Activated B cell treated with CpG ODN at 0.5 μM for 24 hours (primary cell): Measurements from ENCODE around the gene ARAP3. TPM values are rescaled to one million over a fixed set of nuclear protein-coding genes. Genes with fewer than 3 reads are reported as not detected.

Source experiments
- ATAC-seq: fragments of 200-7000 bp; cut with Tn5 transposase; one replicate; pipeline ENCODE4 v1.10.0; 2021; ENCODE audit warnings: low read depth, mild to moderate bottlenecking, moderate library complexity
- CTCF ChIA-PET: fragments of 350-600 bp; sonication (Branson Sonifier 250); formaldehyde crosslinking; loops from one replicate; lab custom pipeline; 2021; ENCODE audit warnings: antibody characterized with exemption; lab: Charles Lee
- POLR2A ChIA-PET: fragments of 350-600 bp; sonication (Branson Sonifier 250); formaldehyde crosslinking; loops from one replicate; lab custom pipeline; 2021; ENCODE audit warnings: antibody characterized with exemption; lab: Charles Lee
- DNase-seq: peaks from one replicate; pipeline ENCODE4 v3.0.0; 2022
- H3K27ac Mint-ChIP-seq: one replicate; pipeline ENCODE4 v1.8.0; 2020; ENCODE audit warnings: mixed read lengths
- H3K27me3 Mint-ChIP-seq: one replicate; pipeline ENCODE4 v1.8.0; 2021; ENCODE audit warnings: mixed read lengths
- H3K36me3 Mint-ChIP-seq: one replicate; pipeline ENCODE4 v1.8.0; 2021; ENCODE audit warnings: low read depth, mixed read lengths
- H3K4me1 Mint-ChIP-seq: one replicate; pipeline ENCODE4 v1.8.0; 2021; ENCODE audit warnings: mixed read lengths
- H3K4me3 Mint-ChIP-seq: one replicate; pipeline ENCODE4 v1.8.0; 2020; ENCODE audit warnings: mild to moderate bottlenecking, mixed read lengths
- H3K9me3 Mint-ChIP-seq: one replicate; pipeline ENCODE4 v1.8.0; 2020; ENCODE audit warnings: mixed read lengths
- intact Hi-C: fragments of 100-400 bp; cut with micrococcal nuclease; formaldehyde crosslinking; loops from one replicate; pipeline ENCODE4 v1.15.1; 2024
- total RNA-seq: library from RNA; stranded (reverse); gene quantifications from 2 replicates; pipeline ENCODE4 v1.2.3, GENCODE V29; 2022
- TF ChIP-seq, protein P1 (sequence below): fragments of 200-600 bp; IDR thresholded peaks from one replicate; pipeline ENCODE4 v1.8.0; 2022; ENCODE audit warnings: antibody characterized with exemption, mild to moderate bottlenecking

ARAP3 gene
- total RNA-seq, 1 donor from 2014 or later: 0.44 TPM

DNA sequence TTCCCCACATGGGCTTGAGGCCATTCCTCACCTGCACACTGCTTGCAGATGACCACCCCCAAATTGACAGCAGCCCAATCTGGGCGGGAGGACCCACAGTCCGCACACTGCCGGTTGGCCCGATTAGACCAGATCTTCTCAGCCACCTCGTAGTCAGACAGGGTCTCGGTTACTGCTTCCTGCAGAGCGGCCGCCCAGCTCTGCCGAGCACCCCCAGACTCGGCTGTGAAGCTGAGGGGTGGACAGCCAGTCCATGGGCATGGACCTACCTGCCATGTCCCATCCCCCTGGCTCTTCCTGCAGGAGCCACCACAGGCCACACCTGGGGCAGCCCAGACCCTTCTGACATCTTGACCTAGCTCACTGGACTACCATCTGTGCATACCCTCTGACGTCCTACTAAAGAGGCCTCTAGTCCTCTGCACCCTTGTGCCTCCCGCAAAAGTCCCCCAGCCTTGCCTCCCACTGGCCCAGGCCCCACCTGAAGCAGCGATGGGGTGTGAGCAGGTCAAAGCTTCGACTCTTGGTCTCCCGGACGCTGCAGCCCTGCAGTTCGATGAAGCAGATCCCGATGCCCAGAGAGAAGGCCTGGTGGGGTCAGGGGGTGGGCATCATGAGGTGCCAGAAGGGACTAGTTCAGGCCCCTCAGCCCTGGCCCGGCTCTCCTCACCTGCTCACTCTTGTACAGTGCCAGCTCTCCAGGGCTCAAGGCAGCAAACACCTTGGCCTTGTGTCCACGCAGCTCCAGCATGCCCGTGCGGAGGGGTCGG, 9.8 kb downstream of the ARAP3 start:
- CTCF ChIA-PET: no interaction called here
- DNase-seq: no peak
- Mint-ChIP-seq H3K27me3 (peaks cover 4% of the 10 kb centered on the region), H3K4me1 (no peaks in the 10 kb centered on the region), H3K27ac (no peak overlapping the region), H3K36me3 (no peaks in the 10 kb centered on the region), H3K4me3 (no peak overlapping the region), H3K9me3 (no peaks in the 10 kb centered on the region)
- ATAC-seq: no peak
- POLR2A ChIA-PET: no interaction called here
- intact Hi-C loops: no loop called here
- TF ChIP-seq, protein P1, sequence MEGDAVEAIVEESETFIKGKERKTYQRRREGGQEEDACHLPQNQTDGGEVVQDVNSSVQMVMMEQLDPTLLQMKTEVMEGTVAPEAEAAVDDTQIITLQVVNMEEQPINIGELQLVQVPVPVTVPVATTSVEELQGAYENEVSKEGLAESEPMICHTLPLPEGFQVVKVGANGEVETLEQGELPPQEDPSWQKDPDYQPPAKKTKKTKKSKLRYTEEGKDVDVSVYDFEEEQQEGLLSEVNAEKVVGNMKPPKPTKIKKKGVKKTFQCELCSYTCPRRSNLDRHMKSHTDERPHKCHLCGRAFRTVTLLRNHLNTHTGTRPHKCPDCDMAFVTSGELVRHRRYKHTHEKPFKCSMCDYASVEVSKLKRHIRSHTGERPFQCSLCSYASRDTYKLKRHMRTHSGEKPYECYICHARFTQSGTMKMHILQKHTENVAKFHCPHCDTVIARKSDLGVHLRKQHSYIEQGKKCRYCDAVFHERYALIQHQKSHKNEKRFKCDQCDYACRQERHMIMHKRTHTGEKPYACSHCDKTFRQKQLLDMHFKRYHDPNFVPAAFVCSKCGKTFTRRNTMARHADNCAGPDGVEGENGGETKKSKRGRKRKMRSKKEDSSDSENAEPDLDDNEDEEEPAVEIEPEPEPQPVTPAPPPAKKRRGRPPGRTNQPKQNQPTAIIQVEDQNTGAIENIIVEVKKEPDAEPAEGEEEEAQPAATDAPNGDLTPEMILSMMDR: no peak

DNA sequence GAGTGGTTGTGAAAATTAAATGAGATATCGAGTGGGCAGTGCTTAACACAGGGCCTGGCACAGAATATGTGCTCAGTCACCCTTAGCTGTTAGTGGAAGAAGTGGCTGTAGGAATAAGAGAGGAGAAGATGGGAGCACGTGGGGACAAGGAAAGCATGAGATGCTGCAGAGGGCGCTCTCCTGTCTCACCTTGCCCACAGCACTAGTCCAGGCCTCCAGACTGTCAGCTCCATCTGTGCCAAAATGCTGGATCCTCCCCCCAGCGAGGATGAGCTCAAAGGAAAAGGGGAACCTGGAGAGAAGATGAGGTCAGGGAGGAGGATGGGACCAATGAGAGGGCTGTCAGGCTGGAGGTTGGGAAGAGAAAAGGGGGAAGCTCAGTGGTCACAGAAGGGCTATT, 12.5 kb downstream of the ARAP3 start:
- H3K27ac Mint-ChIP-seq: no peak overlapping the region
- H3K4me3 Mint-ChIP-seq: no peak overlapping the region
- POLR2A ChIA-PET: interaction anchor here (0.6 kb wide), 1 partner anchor 14 kb away, joined by 3 read pairs; no protein-coding TSS in a partner anchor
- H3K4me1 Mint-ChIP-seq: peaks cover 4% of the 10 kb centered on the region
- TF ChIP-seq, protein P1: no peak
- H3K27me3 Mint-ChIP-seq: peaks cover 4% of the 10 kb centered on the region
- DNase-seq (no peak), ATAC-seq (no peak)
- intact Hi-C loops: no loop called here
- CTCF ChIA-PET: interaction anchor here (0.8 to 1.7 kb wide), 5 partner anchors 22 to 473 kb away, joined by 3 to 7 read pairs (median 3); no protein-coding TSS in a partner anchor
- H3K9me3 Mint-ChIP-seq: no peaks in the 10 kb centered on the region
- H3K36me3 Mint-ChIP-seq: no peaks in the 10 kb centered on the region

DNA sequence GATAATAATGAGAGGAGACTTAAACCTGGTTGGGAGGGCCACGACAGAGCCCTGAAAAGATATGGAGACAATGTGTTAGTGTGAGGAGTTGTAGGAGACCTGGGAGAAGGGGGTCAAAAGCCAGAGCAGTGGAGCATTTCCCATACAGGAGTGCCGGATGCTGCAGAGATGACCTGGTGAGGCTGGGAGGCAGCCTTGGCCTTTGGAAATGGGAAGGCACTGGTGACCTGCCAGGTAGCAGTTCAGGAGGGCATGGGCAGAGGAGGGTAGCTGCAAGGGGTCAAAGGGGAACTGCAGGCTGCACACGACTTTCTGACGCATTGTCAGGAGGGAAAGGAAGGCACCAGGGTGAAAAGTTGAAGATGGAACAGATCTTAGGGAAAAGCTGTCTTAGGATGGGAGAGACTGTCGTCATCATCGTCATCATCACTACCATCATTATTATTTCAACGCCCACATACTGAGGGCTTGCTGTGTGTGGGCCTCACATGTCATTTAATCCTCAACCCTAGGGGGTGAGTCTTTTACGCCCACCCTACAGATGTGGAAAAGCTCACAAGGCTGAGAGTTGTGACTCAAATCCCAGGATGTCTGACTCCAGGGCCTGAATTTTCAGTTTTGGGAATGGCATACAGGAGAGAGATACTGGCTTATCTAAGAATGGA, 13.3 kb downstream of the ARAP3 start:
- ChIA-PET POLR2A (no interaction called here), CTCF (interaction anchor here (0.8 to 1.7 kb wide), 4 partner anchors 23 to 474 kb away, joined by 3 to 5 read pairs (median 3); no protein-coding TSS in a partner anchor)
- no peak overlapping the region for H3K27ac Mint-ChIP-seq
- no peak overlapping the region for H3K4me3 Mint-ChIP-seq
- DNase-seq: no peak
- intact Hi-C loops: no loop called here
- H3K27me3 Mint-ChIP-seq: peaks cover 4% of the 10 kb centered on the region
- TF ChIP-seq, protein P1: no peak
- H3K9me3 Mint-ChIP-seq: no peaks in the 10 kb centered on the region
- no peaks in the 10 kb centered on the region for H3K36me3 Mint-ChIP-seq
- no peak for ATAC-seq
- peaks cover 4% of the 10 kb centered on the region for H3K4me1 Mint-ChIP-seq

DNA sequence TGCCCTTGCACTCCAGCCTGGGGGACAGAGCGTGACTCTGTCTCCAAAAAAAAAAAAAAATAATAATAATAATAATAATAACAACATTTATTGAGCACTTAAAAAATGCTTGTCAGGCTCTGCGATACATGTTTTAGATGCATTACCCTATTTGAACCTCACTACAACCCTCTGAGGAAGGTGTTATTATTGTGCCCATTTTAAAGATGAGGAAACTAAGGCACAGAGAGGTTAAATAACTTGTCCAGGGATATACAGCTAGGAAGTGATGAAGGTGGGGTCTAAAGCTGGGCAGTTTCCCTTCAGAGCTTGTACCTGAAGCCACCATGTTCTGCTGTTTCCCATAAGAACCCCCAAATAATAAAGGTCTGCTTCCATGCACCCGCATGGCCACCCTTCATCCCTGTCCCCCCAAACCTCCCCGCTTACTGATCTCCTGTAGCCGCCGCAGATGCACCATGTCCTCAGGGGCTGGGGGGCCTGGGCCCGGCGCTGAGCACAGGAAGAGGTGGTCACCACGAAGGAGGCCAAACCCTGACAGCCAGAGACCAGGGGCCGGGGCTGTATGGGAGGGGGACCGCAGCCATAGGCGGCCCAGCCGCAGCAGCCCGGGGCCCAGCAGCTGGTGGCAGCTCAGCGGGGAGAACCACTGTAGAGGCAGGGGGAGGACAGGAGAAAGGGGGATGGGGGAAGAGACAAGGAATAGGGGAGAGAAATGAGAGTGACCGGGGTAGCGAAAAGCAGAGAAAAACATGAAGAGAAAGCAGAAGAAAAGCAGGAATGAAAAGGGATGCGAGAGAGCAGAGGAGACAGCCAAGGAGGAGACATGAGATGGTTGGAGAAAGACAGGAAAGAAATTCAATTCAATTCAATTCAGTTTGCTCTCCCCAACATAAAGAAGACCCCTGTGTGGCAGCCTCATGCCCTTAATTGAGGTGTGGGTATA, 15.8 kb downstream of the ARAP3 start:
- peaks cover 4% of the 10 kb centered on the region for H3K27me3 Mint-ChIP-seq
- H3K27ac Mint-ChIP-seq: no peak overlapping the region
- CTCF ChIA-PET: interaction anchor here (1.0 to 2.6 kb wide), 4 partner anchors 15 to 294 kb away, joined by 4 to 29 read pairs (median 14); partner anchors contain the start of genes FCHSD1 and PCDH1

More for the DNA sequence above, 15.8 kb downstream of the ARAP3 start:
- no peak overlapping the region for H3K4me3 Mint-ChIP-seq
- peaks cover 4% of the 10 kb centered on the region for H3K4me1 Mint-ChIP-seq
- POLR2A ChIA-PET: interaction anchor here (0.7 kb wide), 1 partner anchor 431 kb away, joined by 7 read pairs; no protein-coding TSS in a partner anchor
- H3K9me3 Mint-ChIP-seq: no peaks in the 10 kb centered on the region
- DNase-seq (no peak), ATAC-seq (no peak)
- intact Hi-C loops: loop anchor here (1.0 kb wide), 7 partner anchors 74 to 1033 kb away; no protein-coding TSS in a partner anchor
- H3K36me3 Mint-ChIP-seq: no peaks in the 10 kb centered on the region
- TF ChIP-seq, protein P1: no peak
